ENCODE data around the gene TMEM176A.

DNA sequence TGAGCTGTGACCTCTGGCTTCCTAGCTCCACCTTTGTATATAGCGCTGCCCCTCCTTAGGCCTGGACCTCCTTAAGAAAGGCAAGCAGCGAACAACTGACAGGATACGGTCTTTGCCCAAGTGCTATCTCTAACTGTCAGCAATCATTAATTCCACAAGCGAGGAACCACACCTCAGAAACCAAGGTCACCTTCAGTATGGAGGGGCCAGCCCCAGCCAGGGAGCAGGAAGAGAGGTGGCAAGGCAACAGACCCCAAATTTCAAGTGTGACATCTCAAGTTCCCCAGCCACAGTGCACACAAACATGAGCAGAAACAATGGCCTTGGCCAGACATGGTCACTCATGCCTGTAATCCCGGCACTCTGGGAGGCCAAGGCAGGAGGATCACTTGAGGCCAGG, 47.0 kb downstream of the TMEM176A start:
- TF ChIP-seq, protein P1, sequence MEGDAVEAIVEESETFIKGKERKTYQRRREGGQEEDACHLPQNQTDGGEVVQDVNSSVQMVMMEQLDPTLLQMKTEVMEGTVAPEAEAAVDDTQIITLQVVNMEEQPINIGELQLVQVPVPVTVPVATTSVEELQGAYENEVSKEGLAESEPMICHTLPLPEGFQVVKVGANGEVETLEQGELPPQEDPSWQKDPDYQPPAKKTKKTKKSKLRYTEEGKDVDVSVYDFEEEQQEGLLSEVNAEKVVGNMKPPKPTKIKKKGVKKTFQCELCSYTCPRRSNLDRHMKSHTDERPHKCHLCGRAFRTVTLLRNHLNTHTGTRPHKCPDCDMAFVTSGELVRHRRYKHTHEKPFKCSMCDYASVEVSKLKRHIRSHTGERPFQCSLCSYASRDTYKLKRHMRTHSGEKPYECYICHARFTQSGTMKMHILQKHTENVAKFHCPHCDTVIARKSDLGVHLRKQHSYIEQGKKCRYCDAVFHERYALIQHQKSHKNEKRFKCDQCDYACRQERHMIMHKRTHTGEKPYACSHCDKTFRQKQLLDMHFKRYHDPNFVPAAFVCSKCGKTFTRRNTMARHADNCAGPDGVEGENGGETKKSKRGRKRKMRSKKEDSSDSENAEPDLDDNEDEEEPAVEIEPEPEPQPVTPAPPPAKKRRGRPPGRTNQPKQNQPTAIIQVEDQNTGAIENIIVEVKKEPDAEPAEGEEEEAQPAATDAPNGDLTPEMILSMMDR (IDR thresholded peaks at IDR 0.05; ENCODE audit: insufficient read depth, low read length): no peak
- TF ChIP-seq GABPA (IDR thresholded peaks at IDR 0.05; ENCODE audit: low read depth): no peak
- no peak for TF ChIP-seq POLR2AphosphoS5 (IDR thresholded peaks at IDR 0.05; ENCODE audit: low read depth)

Data from HL-60 (cell line).